ENCODE results near the gene KLHL17. TPM values are rescaled to one million over a fixed set of nuclear protein-coding genes. Genes with fewer than 3 reads are reported as not detected.

Gene KLHL17
- total and polyA plus RNA-seq, 9 of the 15 experiments (the other 6 are each of a cell fraction or from before 2014, with no cell fraction given): 0.14 to 84.8 (median 13.0) TPM

- TF ChIP-seq RBM15 (IDR thresholded peaks at IDR 0.05; ENCODE audit: insufficient read depth, low read length) (no peak), ZNF75A (CRISPR knock-in tag; IDR thresholded peaks at IDR 0.05) (no peak), ZNF282 (CRISPR knock-in tag; IDR thresholded peaks at IDR 0.05) (no peak), PRDM10 (IDR thresholded peaks at IDR 0.05; ENCODE audit: partially characterized antibody) (peak; percentile 63), GTF2A2 (tag; IDR thresholded peaks at IDR 0.05) (no peak), CHD1 (IDR thresholded peaks at IDR 0.05; ENCODE audit: low read length) (peak; percentile 15), ID3 (CRISPR knock-in tag; IDR thresholded peaks at IDR 0.05) (no peak), ID3 (tag; IDR thresholded peaks at IDR 0.05) (no peak), TBL1XR1 (IDR thresholded peaks at IDR 0.05; ENCODE audit: low read length in 2 of 2) (no peak), RAD21 (CRISPR knock-in tag; conservative IDR thresholded peaks at IDR 0.05 in 1 of 2, IDR thresholded peaks at IDR 0.05 in 1 of 2) (no peak), MAX (CRISPR knock-in tag; IDR thresholded peaks at IDR 0.05) (peak; percentile 80), CBX1 (IDR thresholded peaks at IDR 0.05; ENCODE audit: low read depth) (no peak; the same call in 1 of the 2 replicates), MLLT1 (IDR thresholded peaks at IDR 0.05) (no peak; a peak in 1 of 4 replicates), NCOR1 (IDR thresholded peaks at IDR 0.05) (peak; percentile 55), NEUROD1 (IDR thresholded peaks at IDR 0.05; ENCODE audit: borderline replicate concordance, low read depth, low read length, partially characterized antibody) (no peak), KLF13 (tag; IDR thresholded peaks at IDR 0.05; ENCODE audit: borderline replicate concordance, low read depth) (peak; percentile 89), E2F8 (IDR thresholded peaks at IDR 0.05; ENCODE audit: low read depth, partially characterized antibody) (peak; percentile 37), SMARCC2 (IDR thresholded peaks at IDR 0.05; ENCODE audit: low read depth) (peak; percentile 56; the same call in 1 of the 2 replicates)
Observed at GRCh38 chr1:1013105-1013921, 52.9 kb downstream of the KLHL17 start, which contains the start of gene ISG15 (continued).
